ENCODE measurements around the gene ROR2. TPM values are rescaled to one million over a fixed set of nuclear protein-coding genes. Genes with fewer than 3 reads are reported as not detected.
A peak's percentile ranks its signal among the peaks of the same experiment; 100 is the strongest.

ROR2 gene
- total RNA-seq, 1 experiment from 2014 or later: 0.11 TPM

DNA sequence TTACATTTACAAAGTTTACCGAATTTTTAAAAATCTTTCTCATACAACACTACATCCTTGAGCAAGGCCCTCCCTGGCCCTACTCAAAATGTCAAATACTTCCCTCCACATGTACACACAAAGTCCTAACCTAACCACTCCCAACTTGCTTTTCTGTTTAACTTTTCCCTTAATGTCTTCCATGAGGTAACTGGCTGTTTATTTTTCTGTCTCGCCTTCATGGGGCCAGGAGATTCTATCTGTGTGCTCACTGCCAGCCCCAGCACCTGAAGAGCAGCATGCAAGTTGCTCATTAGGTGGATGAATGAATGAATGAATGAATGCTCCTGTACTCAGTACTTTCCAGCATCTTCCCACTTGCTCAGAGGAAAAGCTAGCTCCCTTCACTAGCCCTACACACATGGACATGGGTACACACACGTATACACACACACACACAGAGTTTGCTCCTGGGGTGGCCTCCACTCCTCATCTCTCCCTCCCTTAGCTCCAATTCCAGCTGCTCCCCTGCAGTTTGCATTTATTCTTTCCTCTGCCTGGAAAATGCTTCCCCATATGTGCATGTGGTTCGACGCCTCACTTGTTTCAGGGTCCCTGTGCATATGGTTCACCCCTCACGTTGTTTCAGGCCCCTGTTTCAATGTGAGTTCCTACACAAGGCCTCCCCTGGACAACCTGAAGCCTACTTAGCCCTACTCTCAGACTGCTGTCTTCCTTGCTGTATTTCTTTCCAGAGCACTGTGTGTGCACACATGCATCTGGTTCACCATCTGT lies 165.2 kb downstream of the ROR2 start:
- in situ Hi-C loops (cut with HindIII; ENCODE audit: low pct_unique_long_range_greater_than_20kb, low sequenced_read_pairs): no loop called here
- no peak for DNase-seq (ENCODE audit: low read depth, low spot score)

GRCh38 chr9:91783876-91784672 lies 166.0 kb downstream of the ROR2 start:
- DNase-seq (ENCODE audit: low read depth, low spot score): no peak
- in situ Hi-C loops (cut with HindIII; ENCODE audit: low pct_unique_long_range_greater_than_20kb, low sequenced_read_pairs): no loop called here

DNA sequence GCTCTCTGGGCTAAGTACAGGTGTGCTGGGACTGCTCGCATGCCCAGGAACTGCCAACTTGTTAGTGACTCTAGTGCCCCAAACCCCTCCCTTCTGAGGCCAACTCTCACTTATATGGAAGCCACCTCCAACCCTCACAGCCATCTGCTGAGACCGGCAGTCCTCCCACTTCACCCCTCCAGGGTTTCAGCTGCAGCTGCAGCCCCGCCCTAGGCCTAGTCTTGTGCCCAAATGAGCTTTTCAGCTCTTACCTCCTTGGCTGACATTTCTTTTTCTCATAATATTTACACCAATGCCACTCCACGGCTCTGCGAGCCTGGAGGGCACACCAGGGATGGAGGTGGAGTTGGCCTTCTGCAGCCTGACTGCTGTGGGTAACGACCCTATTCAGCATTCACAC lies 166.6 kb downstream of the ROR2 start:
- in situ Hi-C loops (cut with HindIII; ENCODE audit: low pct_unique_long_range_greater_than_20kb, low sequenced_read_pairs): no loop called here
- no peak for DNase-seq (ENCODE audit: low read depth, low spot score)

- no peak for DNase-seq (ENCODE audit: low read depth, low spot score)
- in situ Hi-C loops (cut with HindIII; ENCODE audit: low pct_unique_long_range_greater_than_20kb, low sequenced_read_pairs): no loop called here
These were observed 167.3 kb downstream of the ROR2 start for GRCh38 chr9:91782708-91783214.

GRCh38 chr9:91781906-91782305 lies 168.1 kb downstream of the ROR2 start:
- in situ Hi-C loops (cut with HindIII; ENCODE audit: low pct_unique_long_range_greater_than_20kb, low sequenced_read_pairs): no loop called here
- no peak for DNase-seq (ENCODE audit: low read depth, low spot score)

DNA sequence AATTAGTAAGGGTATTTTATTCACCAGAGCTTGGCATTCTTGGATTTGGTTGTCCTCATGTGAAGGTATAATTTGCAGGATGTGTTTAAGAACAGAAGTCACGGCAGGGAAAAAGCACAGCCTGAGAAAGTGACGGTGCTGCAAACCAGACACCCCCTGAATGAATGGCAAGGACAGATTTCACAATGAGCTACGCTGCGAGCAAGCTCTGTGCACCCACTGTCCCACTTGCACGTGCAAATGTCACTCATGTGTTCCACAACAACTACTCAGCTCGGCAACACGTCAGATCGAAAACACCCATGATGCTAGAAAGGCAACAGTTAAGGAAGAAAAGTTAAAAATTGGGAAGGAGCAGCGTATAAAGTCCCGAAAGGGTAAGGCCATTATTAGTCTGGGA lies 168.9 kb downstream of the ROR2 start:
- in situ Hi-C loops (cut with HindIII; ENCODE audit: low pct_unique_long_range_greater_than_20kb, low sequenced_read_pairs): no loop called here

GRCh38 chr9:91778031-91778430 lies 172.0 kb downstream of the ROR2 start:
- DNase-seq (ENCODE audit: low read depth, low spot score): no peak
- in situ Hi-C loops (cut with HindIII; ENCODE audit: low pct_unique_long_range_greater_than_20kb, low sequenced_read_pairs): no loop called here

More for the DNA sequence above, 168.9 kb downstream of the ROR2 start:
- DNase-seq (ENCODE audit: low read depth, low spot score): no peak

GRCh38 chr9:91777292-91777830 lies 172.7 kb downstream of the ROR2 start:
- in situ Hi-C loops (cut with HindIII; ENCODE audit: low pct_unique_long_range_greater_than_20kb, low sequenced_read_pairs): no loop called here
- no peak for DNase-seq (ENCODE audit: low read depth, low spot score)

GRCh38 chr9:91776409-91777291 lies 173.4 kb downstream of the ROR2 start:
- DNase-seq (ENCODE audit: low read depth, low spot score): no peak
- in situ Hi-C loops (cut with HindIII; ENCODE audit: low pct_unique_long_range_greater_than_20kb, low sequenced_read_pairs): no loop called here

DNA sequence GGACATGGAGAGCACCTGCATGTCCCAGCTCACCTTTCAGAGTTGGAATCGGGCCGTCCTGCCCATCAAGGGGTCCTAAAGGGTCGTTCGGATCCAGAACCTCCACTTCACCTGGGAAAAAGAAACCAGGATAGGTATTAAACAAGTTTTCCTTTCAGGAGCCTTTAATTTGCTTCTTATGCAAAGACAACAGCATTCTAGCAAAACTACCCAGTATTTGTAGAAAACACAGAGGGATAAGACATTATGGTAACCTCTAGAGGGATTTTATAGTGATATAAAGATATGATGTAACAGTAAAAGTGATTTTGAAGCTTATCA lies 174.4 kb downstream of the ROR2 start:
- in situ Hi-C loops (cut with HindIII; ENCODE audit: low pct_unique_long_range_greater_than_20kb, low sequenced_read_pairs): no loop called here
- DNase-seq (ENCODE audit: low read depth, low spot score): no peak

DNA sequence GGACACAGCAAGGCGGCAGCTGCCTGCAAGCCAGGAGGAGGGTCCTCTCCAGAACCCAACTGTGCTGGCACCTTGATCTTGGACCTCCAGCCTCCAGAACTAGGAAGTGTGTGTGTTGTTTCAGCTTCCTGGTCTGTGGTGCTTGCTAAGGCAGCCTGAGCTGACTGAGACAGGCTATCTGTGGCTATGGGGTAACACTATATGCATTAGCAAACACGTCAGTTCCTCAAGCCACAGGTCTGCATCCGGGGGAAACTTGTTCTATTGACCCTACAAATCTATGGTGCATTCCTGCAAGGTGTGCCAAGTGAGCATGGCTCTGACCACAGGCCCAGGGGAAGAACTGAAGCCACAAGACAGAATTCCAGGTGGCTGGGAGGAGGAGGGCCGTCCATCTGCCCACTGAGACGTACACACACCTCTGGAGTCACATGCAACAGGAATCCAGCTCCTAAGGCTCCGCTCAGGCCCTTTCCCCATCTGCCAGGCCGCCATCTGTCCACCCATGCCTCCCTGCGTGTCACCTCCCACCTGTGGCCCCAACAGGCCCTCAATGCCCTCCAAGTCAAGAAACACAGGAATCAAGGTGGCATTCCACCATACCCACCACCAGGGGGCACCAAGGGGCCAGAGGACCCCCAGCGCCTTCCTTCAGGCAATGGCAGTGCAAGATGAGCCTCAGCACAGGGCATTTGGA lies 174.9 kb downstream of the ROR2 start:
- in situ Hi-C loops (cut with HindIII; ENCODE audit: low pct_unique_long_range_greater_than_20kb, low sequenced_read_pairs): no loop called here
- peak; percentile 78 for DNase-seq (ENCODE audit: low read depth, low spot score)

GRCh38 chr9:91773156-91773555 lies 176.9 kb downstream of the ROR2 start:
- DNase-seq (ENCODE audit: low read depth, low spot score): no peak
- in situ Hi-C loops (cut with HindIII; ENCODE audit: low pct_unique_long_range_greater_than_20kb, low sequenced_read_pairs): no loop called here

DNA sequence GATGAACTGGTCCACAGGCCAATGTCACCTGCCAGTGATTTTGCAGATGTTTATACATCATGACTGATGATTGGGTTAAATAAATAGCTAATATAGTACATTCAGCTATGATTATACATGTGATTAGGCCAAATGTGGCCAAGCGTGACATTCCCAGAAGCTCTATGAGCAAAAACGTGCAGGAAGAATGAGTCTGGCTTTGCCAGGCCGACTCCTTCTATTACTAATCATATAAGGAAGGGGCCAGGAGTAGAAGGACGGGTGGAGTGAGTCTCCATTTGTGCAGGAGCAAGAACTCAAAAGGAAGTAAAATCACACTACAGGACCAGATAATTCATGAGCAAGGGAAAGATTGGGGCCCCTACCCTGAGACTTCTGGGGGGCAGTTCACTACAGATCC lies 178.2 kb downstream of the ROR2 start:
- DNase-seq (ENCODE audit: low read depth, low spot score): no peak
- in situ Hi-C loops (cut with HindIII; ENCODE audit: low pct_unique_long_range_greater_than_20kb, low sequenced_read_pairs): no loop called here

- peak; percentile 30 for DNase-seq (ENCODE audit: low read depth, low spot score)
These were observed 179.0 kb downstream of the ROR2 start for GRCh38 chr9:91771027-91771426.

DNA sequence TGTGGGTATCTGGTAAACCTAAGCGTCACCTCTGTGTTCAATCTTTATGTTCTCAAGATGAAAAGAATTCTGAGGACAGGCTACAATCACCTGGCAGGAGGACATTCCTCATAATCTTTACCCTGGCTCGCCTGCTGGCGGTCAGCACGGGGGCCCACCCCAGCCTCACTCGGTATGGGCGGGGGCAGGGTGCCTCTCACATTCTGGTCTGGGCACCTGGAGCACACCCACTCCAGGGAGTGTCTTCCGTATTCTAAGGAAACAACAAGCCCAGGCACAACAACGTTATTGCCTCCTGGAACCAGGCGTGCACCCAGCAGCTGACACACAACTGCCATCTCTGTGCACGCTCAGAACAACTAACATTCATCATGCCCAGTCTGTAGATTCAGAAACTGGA lies 179.8 kb downstream of the ROR2 start:
- DNase-seq (ENCODE audit: low read depth, low spot score): no peak
- in situ Hi-C loops (cut with HindIII; ENCODE audit: low pct_unique_long_range_greater_than_20kb, low sequenced_read_pairs): no loop called here

More at GRCh38 chr9:91771027-91771426, 179.0 kb downstream of the ROR2 start:
- in situ Hi-C loops (cut with HindIII; ENCODE audit: low pct_unique_long_range_greater_than_20kb, low sequenced_read_pairs): no loop called here

DNA sequence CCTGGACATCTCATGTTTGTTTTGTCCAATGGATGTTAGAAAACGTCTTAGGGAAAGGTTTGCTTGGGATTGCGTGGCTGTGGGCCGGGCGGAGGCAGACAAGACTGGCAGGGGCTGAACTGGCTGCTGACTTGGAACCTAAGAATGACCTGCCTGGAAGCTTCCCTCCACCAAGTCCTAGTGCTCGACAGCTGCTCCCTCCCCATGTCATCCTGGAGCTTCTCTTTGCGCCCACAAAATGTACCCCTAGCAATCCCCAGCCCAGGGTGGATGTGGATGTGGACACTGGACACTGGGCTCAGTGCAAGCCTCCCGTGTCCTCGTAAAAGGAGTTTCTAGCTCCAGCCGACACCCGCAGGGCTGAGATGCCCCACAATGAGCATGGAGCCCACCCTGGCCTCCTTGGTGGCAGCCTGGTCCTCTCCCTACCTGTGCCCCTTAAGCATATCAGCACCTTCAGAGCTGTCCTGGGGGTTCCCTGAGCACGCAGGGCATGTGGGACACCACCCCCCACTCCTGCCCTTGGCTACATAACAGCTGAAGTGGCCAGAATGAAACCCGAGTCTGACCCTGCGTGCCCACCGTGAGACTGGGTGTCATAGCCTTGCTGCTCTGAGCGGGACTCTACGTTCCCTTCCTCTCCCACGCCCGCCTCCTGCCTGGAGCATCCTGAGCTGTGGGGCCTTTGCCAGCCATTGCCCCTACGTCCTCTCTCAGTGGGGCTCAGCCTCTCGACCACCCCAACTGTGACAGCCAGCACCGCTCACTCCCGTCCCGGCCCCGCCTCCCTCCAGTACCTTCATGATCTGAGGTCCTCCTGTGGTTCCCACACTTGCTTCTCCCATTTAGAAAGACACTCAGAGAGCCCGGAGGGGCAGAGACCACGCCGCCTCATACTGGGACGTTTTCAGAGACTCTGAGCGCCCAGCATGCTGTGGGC lies 180.8 kb downstream of the ROR2 start:
- no peak for DNase-seq (ENCODE audit: low read depth, low spot score)
- in situ Hi-C loops (cut with HindIII; ENCODE audit: low pct_unique_long_range_greater_than_20kb, low sequenced_read_pairs): no loop called here
